GM23338 (cell line): ENCODE results near the gene MATN1.

Experiments used
- CTCF ChIP-seq, 2 experiments: fragments of 200-600 bp in 1 of 2; sonication (generic) in 1 of 2; conservative IDR thresholded peaks; 2 replicates each; pipeline versions ENCODE4 v1.5.1 to v1.6.1; 2016 to 2017; ENCODE audit warnings: antibody characterized with exemption in 2 of 2, low read depth in 2 of 2, mild to moderate bottlenecking in 2 of 2, moderate library complexity in 1 of 2
- EZH2 ChIP-seq: fragments of 200-600 bp; sonication (generic); IDR thresholded peaks from one replicate; pipeline ENCODE4 v1.8.0; 2017; ENCODE audit warnings: antibody characterized with exemption, mild to moderate bottlenecking, low read depth; ENCODE audit not compliant: unreplicated experiment
- EZH2phosphoT487 ChIP-seq: fragments of 200-600 bp; sonication (generic); IDR thresholded peaks from one replicate; pipeline ENCODE4 v1.8.1; 2018; ENCODE audit warnings: antibody characterized with exemption; ENCODE audit not compliant: unreplicated experiment
- ZNF331 ChIP-seq: fragments of 250-450 bp; sonication (Bioruptor Pico); IDR thresholded peaks from 2 replicates; pipeline ENCODE4 v1.5.0; 2020; ENCODE audit warnings: low read depth, mild to moderate bottlenecking, moderate library complexity

DNA sequence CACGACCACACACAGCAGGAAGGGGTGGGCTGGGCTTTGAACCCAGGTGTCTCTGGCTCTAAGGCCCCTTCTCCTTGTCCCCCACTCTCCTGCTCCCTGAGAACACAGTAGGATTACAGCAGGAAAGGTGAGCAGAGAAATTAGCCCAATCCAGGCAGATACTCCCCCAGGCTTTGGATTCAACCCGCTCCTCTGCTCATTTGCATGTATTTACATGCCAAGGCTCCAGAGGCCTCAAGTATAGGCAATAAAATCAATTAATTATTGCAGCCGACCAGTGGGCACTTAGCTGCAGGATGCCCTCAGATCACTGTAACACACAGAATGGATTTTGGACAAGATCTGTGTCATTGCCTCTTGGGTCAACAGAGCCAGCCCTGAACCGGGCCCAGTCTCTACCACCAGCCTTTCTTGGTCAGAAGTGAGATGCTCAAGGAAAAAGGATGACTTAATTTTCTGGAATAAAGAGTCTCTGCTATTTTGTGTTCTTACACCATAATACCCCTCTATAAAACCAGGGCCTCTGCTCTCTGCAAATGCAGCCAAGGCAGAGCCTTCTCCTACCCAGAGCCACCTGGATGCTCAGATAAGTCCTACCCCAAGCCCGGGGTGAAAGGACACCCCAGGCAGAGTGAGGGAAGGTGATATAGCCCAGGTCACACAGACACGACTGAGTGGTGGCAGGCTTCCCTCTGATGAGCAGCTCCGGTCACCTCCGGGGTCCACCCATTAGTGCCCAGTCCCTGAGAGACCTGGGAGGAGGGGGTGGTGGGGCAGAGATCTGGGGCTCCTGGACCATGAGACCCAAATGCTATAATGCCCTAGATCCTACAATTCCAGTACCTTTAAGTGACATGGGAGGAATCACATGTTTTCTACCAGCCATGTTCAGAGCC, 28.9 kb downstream of the MATN1 start:
- no peak for TF ChIP-seq CTCF (conservative IDR thresholded peaks at IDR 0.05; ENCODE audit: low read depth in 2 of 2)
- TF ChIP-seq EZH2, result no peak
- TF ChIP-seq ZNF331, result no peak
- TF ChIP-seq EZH2phosphoT487, result no peak
